H1 (cell line): ENCODE data around the gene STK31.
A peak's percentile ranks its signal among the peaks of the same experiment; 100 is the strongest.

Experiments used
- ATF3 ChIP-seq: IDR thresholded peaks from 2 replicates; pipeline ENCODE4 v1.6.1; 2011; ENCODE audit warnings: low read depth, mild to moderate bottlenecking, low read length; ENCODE audit not compliant: insufficient read depth
- CHD2 ChIP-seq: IDR thresholded peaks from 2 replicates; pipeline ENCODE4 v1.6.1; 2012; ENCODE audit warnings: low read length, improper control_type of control experiment
- EP300 ChIP-seq, 2 experiments: IDR thresholded peaks; 1 replicate in 1 of 2; 2 replicates in 1 of 2; pipeline ENCODE4 v1.6.1; 2011 to 2012; ENCODE audit warnings: low read depth in 2 of 2, low read length in 2 of 2, mild to moderate bottlenecking in 2 of 2, borderline replicate concordance in 1 of 2, inconsistent platforms in 1 of 2, moderate library complexity in 1 of 2
- EZH2 ChIP-seq: fragments of 200-600 bp; sonication (generic); IDR thresholded peaks from 2 replicates; pipeline ENCODE4 v1.7.1; 2012; ENCODE audit warnings: low read depth, mild to moderate bottlenecking, moderate library complexity, low read length, inconsistent platforms; ENCODE audit not compliant: severe bottlenecking
- GTF2F1 ChIP-seq: IDR thresholded peaks from 2 replicates; pipeline ENCODE4 v1.6.1; 2012; ENCODE audit warnings: low read depth, low read length, improper control_type of control experiment, borderline replicate concordance
- JUN ChIP-seq: IDR thresholded peaks from 2 replicates; pipeline ENCODE4 v1.6.1; 2011; ENCODE audit warnings: low read depth, mild to moderate bottlenecking, improper control_type of control experiment, low read length
- JUND ChIP-seq: IDR thresholded peaks from 2 replicates; pipeline ENCODE4 v1.6.1; 2011; ENCODE audit warnings: mild to moderate bottlenecking, improper control_type of control experiment, low read length
- MAX ChIP-seq: IDR thresholded peaks from 2 replicates; pipeline ENCODE4 v1.6.1; 2012; ENCODE audit warnings: inconsistent platforms
- NANOG ChIP-seq: IDR thresholded peaks from 2 replicates; pipeline ENCODE4 v1.6.1; 2011; ENCODE audit warnings: low read length, low read depth, mild to moderate bottlenecking, inconsistent platforms; ENCODE audit not compliant: insufficient read depth, poor library complexity, severe bottlenecking
- POLR2A ChIP-seq, 2 experiments: IDR thresholded peaks; 1 replicate in 1 of 2; 2 replicates in 1 of 2; pipeline ENCODE4 v1.6.1; 2011; ENCODE audit warnings: low read depth in 2 of 2, low read length in 2 of 2, mild to moderate bottlenecking in 2 of 2; ENCODE audit errors: control extremely low read depth in 1 of 2
- RAD21 ChIP-seq, 2 experiments: IDR thresholded peaks in 1 of 2; conservative IDR thresholded peaks in 1 of 2; 2 replicates each; pipeline ENCODE4 v1.6.1; 2011; ENCODE audit warnings: low read depth in 2 of 2, low read length in 2 of 2, improper control_type of control experiment in 1 of 2, inconsistent platforms in 1 of 2, mild to moderate bottlenecking in 1 of 2, moderate library complexity in 1 of 2
- SIN3A ChIP-seq, 2 experiments: IDR thresholded peaks in 1 of 2; conservative IDR thresholded peaks in 1 of 2; 2 replicates each; pipeline ENCODE4 v1.6.1; 2011 to 2012; ENCODE audit warnings: low read length in 2 of 2, improper control_type of control experiment in 1 of 2, low read depth in 1 of 2, mild to moderate bottlenecking in 1 of 2
- YY1 ChIP-seq: IDR thresholded peaks from 2 replicates; pipeline ENCODE4 v1.6.1; 2011; ENCODE audit warnings: low read depth, mild to moderate bottlenecking, low read length
- TF ChIP-seq, protein P1 (sequence below), 3 experiments: IDR thresholded peaks; 1 replicate in 2 of 3; 2 replicates in 1 of 3; pipeline versions ENCODE4 v1.5.1 to v1.6.1; 2011; ENCODE audit warnings: low read length in 3 of 3, mild to moderate bottlenecking in 3 of 3, inconsistent platforms in 2 of 3, low read depth in 1 of 3, moderate library complexity in 1 of 3; ENCODE audit not compliant: insufficient read depth in 1 of 3; ENCODE audit errors: control extremely low read depth in 1 of 3

DNA sequence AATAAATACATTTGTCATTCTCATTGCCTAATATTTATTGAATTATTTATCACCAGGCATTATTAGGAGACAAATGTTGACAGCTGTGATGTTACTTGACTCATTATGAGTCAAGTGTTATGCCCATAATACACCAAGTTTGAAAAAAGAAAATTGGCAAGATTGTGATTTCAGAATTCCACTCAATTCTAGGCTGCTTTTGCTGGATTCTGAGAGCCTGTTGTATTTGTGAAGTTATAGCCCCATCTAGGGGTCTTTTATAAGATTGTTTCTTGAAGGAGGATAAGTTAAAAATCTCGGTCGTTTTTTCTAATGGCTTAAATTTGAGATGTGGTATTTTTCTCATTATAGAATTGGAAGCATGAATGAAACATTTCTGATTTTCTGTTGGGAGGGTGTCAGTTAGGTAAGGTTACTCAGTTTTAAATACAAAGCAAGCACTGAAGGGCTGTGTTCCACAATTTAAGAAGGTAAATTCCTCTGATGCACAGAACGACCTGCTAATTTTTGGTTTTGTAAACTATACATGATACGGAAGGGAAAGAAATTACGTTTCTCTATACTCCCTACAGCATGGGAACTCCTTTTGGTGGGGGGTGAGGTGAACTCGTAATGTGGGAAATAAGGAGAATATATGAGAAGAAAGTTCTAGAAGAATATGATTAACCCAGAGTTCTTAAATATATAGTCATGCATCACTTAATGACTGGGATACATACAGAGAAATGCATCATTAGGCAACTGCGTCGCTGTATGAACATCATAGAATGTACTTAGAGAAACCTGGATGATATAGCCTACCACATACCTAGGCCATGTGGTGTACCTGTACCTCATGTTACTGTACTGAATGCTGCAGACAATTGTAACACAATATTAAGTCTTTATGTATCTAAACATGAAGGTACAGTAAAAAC, 2.6 kb downstream of the STK31 start:
- TF ChIP-seq, protein P1, sequence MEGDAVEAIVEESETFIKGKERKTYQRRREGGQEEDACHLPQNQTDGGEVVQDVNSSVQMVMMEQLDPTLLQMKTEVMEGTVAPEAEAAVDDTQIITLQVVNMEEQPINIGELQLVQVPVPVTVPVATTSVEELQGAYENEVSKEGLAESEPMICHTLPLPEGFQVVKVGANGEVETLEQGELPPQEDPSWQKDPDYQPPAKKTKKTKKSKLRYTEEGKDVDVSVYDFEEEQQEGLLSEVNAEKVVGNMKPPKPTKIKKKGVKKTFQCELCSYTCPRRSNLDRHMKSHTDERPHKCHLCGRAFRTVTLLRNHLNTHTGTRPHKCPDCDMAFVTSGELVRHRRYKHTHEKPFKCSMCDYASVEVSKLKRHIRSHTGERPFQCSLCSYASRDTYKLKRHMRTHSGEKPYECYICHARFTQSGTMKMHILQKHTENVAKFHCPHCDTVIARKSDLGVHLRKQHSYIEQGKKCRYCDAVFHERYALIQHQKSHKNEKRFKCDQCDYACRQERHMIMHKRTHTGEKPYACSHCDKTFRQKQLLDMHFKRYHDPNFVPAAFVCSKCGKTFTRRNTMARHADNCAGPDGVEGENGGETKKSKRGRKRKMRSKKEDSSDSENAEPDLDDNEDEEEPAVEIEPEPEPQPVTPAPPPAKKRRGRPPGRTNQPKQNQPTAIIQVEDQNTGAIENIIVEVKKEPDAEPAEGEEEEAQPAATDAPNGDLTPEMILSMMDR (IDR thresholded peaks at IDR 0.05; ENCODE audit: control extremely low read depth in 1 of 3, insufficient read depth in 1 of 3, low read depth in 1 of 3, low read length in 3 of 3): peak in 2 of 3 experiments; percentile 39 to 66; a peak in 2 of 4 replicates
- no peak for TF ChIP-seq GTF2F1
- TF ChIP-seq EP300 (IDR thresholded peaks at IDR 0.05; ENCODE audit: borderline replicate concordance in 1 of 2, low read depth in 2 of 2, low read length in 2 of 2): no peak
- no peak for TF ChIP-seq YY1
- TF ChIP-seq MAX: no peak
- no peak for TF ChIP-seq SIN3A (conservative IDR thresholded peaks at IDR 0.05 in 1 of 2, IDR thresholded peaks at IDR 0.05 in 1 of 2; ENCODE audit: low read depth in 1 of 2, low read length in 2 of 2)
- TF ChIP-seq POLR2A (IDR thresholded peaks at IDR 0.05; ENCODE audit: control extremely low read depth in 1 of 2, low read depth in 2 of 2, low read length in 2 of 2): no peak
- no peak for TF ChIP-seq JUN
- TF ChIP-seq RAD21 (IDR thresholded peaks at IDR 0.05 in 1 of 2, conservative IDR thresholded peaks at IDR 0.05 in 1 of 2; ENCODE audit: low read depth in 2 of 2, low read length in 2 of 2): peak; percentile 89 to 92
- no peak for TF ChIP-seq CHD2
- no peak for TF ChIP-seq NANOG
- TF ChIP-seq EZH2: no peak
- no peak for TF ChIP-seq JUND
- no peak for TF ChIP-seq ATF3
